ENCODE data around the gene NKX6-1.

Gene NKX6-1

DNA sequence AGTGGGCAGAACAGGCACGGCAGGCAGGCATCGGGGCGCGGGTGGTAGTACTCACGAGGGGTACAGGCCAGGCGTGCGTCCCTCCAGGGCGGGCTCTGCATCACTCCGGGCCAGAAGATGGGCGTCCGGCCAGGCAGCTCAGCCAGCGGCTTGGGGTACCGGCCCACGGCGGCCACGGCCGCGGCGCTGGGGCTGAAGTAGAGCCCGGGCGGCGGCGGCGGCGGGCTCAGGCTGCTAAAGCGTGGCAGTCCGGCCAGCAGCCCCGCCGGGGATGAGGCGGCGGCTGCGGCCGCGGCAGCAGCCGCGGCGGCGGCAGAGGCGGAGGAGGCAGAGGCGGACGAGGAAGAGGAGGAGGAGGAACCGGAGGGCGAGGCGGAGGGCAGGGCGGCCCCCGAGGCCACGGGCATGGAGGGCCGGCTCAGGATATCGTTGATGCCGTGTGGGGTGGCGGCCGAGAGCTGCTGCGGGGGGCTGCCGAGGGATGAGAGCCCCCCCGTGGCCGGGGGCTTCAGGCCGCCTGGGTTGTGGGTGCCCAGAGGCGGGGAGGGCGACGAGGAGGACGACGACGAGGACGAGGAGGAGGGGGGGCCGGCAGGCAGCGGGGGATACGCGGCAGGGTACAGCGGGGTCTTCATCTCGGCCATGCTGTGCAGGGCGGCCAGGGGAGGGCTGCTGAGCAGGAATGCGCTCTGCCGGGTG lies 1.4 kb downstream of the NKX6-1 start:
- Histone ChIP-seq H3K4me3 (replicated peaks; ENCODE audit: low read depth, low read length) (no peak overlapping the region), H3K36me3 (ENCODE audit: control insufficient read depth, insufficient read depth, low read length) (no peaks in the 10 kb centered on the region), H3K27me3 (replicated peaks; ENCODE audit: control insufficient read depth, insufficient read depth, low read length) (peaks cover 1% of the 10 kb centered on the region; the same call in 1 of the 2 replicates)
- no peak for DNase-seq (ENCODE audit: extremely low read depth, insufficient read length)
- TF ChIP-seq CTCF (IDR thresholded peaks at IDR 0.05; ENCODE audit: insufficient read depth, low read length, poor library complexity, severe bottlenecking) = no peak

- H3K36me3 ChIP-seq (ENCODE audit: control insufficient read depth, insufficient read depth, low read length) = no peaks in the 10 kb centered on the region
- no peak overlapping the region for H3K4me3 ChIP-seq (replicated peaks; ENCODE audit: low read depth, low read length)
- H3K27me3 ChIP-seq (replicated peaks; ENCODE audit: control insufficient read depth, insufficient read depth, low read length) = peaks cover 1% of the 10 kb centered on the region; the same call in 1 of the 2 replicates
- no peak for TF ChIP-seq CTCF (IDR thresholded peaks at IDR 0.05; ENCODE audit: insufficient read depth, low read length, poor library complexity, severe bottlenecking)
- no peak for DNase-seq (ENCODE audit: extremely low read depth, insufficient read length)
Observed at GRCh38 chr4:84496706-84497503, 2.2 kb downstream of the NKX6-1 start.

DNA sequence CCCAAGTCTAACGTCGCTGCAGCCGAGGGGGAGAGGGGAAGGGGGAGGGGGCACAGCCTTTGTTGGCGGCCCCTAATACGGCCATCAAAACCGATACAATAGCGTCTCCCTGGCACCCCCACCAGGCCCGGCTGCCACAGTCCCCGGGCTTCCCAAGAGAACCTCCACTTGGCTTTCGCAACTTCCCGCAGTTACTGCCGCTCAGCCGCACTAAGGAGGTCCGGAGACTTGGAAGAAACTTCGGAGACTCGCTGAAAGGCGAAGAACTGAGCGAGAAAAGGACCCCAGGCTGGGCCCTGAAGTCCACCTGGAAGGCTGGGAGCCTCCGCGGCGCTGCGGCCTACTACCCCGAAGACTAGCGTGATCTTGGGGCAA lies 2.8 kb downstream of the NKX6-1 start:
- no peak for DNase-seq (ENCODE audit: extremely low read depth, insufficient read length)
- Histone ChIP-seq H3K36me3 (ENCODE audit: control insufficient read depth, insufficient read depth, low read length) (no peaks in the 10 kb centered on the region), H3K27me3 (replicated peaks; ENCODE audit: control insufficient read depth, insufficient read depth, low read length) (peaks cover 1% of the 10 kb centered on the region; the same call in 1 of the 2 replicates)

DNA sequence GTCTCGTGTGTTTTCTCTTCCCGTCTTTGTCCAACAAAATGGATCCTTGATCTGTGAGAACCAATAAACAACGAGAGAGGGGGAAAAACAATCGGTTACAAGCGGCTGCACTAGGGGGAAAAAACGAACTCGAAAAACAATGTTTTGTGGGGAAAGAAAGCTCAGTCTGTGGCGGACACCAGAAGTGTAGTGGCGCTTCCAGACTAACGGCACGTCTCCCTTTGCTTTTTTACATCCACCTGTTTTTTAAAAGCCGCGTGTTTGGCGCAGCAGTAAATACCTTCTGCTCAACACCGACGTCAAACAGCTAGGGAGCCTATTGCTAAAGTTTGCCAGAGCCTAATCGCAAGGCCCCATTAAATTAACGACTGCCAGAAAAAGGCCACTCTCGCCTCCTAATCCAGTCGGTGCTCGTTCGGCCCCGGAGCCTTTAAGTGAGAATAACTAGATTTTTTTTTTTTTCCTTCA lies 3.3 kb downstream of the NKX6-1 start:
- TF ChIP-seq CTCF (IDR thresholded peaks at IDR 0.05; ENCODE audit: insufficient read depth, low read length, poor library complexity, severe bottlenecking) = no peak
- Histone ChIP-seq H3K27me3 (replicated peaks; ENCODE audit: control insufficient read depth, insufficient read depth, low read length) (peaks cover 1% of the 10 kb centered on the region; the same call in 1 of the 2 replicates), H3K4me3 (replicated peaks; ENCODE audit: low read depth, low read length) (no peak overlapping the region), H3K36me3 (ENCODE audit: control insufficient read depth, insufficient read depth, low read length) (no peaks in the 10 kb centered on the region)
- no peak for DNase-seq (ENCODE audit: extremely low read depth, insufficient read length)

More for the DNA sequence above, 2.8 kb downstream of the NKX6-1 start:
- no peak for TF ChIP-seq CTCF (IDR thresholded peaks at IDR 0.05; ENCODE audit: insufficient read depth, low read length, poor library complexity, severe bottlenecking)
- no peak overlapping the region for H3K4me3 ChIP-seq (replicated peaks; ENCODE audit: low read depth, low read length)

GRCh38 chr4:84495118-84495793 lies 3.8 kb downstream of the NKX6-1 start:
- Histone ChIP-seq H3K36me3 (ENCODE audit: control insufficient read depth, insufficient read depth, low read length) (no peaks in the 10 kb centered on the region), H3K4me3 (replicated peaks; ENCODE audit: low read depth, low read length) (no peak overlapping the region), H3K27me3 (replicated peaks; ENCODE audit: control insufficient read depth, insufficient read depth, low read length) (peaks cover 1% of the 10 kb centered on the region; the same call in 1 of the 2 replicates)
- TF ChIP-seq CTCF (IDR thresholded peaks at IDR 0.05; ENCODE audit: insufficient read depth, low read length, poor library complexity, severe bottlenecking) = no peak
- no peak for DNase-seq (ENCODE audit: extremely low read depth, insufficient read length)
